ENCODE results near the gene ARHGAP26.

ARHGAP26 gene

DNA sequence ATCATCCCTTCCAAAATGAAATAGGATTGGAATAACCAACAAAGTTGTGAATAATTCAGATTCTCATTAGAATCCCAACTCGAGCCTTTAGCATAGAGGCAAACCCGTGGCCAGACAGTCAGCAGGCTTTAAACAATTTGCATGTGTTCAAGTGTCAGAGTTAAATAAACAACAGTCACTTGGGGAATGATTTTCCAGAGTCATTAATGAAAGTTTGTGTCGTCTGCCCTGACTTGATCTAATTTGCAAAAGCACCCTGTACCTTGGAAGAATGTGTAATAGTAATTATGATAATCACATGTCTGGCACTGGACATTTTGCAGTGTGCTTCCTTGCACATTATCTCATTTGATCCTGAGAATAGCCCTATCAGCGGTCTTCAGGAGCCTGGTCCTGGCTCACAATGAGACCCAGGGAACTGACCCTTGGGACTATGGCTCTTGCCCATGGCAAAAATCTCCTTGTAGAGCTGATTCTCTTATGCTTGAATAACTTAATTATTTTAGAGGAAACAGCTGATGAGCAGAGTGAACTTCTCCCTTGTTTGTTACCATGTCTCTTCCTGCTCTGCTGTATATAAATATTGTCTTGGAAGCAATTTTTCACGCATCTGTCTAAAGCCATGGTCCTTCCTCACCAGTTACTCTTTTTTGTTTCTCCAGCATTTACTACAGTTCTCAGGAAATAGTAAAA is 360.6 kb downstream of the ARHGAP26 start:
- DNase-seq, result no peak

DNA sequence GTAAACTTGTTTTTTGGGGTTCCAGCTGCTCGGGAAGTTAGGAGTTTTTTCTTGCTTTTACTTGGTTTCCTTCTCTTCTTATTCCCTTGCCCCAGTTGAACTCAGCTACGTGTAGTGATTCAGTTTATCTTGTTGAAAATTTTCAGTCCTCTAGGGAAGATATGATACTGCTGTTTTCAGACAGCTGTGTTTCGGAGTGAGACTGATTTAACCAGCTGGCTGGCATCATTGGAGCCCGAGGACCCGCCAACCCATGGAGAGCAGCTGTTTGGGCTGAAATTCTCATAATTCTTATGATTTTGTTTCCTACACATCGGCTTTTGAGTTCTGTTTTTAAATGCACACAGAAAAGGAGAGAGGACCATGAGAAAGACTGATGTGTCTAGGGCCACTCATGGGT is 361.8 kb downstream of the ARHGAP26 start:
- no peak for DNase-seq

DNA sequence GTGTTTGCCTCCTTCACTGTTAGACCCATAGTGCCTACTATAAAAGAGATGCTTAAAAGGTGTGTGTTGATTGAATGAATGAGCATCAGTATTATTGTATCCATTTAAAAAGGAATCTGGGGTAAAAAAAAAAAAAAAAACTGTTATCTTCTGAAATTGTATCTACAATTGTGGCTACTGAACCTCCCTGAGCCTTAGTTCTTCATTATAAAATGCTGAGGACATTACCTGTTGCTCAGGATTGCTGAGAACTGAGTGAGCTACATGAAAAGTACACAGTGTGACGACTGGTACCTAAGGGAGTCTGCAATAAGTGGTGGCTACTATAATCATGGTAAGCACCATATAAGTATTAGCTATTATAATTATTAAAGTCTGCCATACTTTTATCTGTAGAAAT is 362.6 kb downstream of the ARHGAP26 start:
- DNase-seq, result no peak

DNA sequence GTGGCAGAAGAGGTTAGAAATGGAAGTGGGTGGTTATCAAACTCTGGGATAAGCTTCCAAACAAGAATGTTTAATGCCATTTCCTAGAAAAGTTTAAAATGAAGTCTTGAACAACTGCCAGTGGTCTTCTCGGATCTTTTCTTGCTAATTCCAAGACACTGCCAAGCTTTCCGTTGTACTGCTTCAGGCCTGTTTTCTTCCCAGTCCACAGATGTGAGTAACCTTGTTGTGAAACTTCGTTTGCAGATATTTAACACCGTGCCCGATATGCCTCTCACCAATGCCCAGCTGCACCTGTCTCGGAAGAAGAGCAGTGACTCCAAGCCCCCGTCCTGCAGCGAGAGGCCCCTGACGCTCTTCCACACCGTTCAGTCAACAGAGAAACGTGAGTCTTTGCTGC is 363.5 kb downstream of the ARHGAP26 start:
- no peak for DNase-seq

- DNase-seq, result no peak
Measured at GRCh38 chr5:143134269-143134668, 364.1 kb downstream of the ARHGAP26 start.

DNA sequence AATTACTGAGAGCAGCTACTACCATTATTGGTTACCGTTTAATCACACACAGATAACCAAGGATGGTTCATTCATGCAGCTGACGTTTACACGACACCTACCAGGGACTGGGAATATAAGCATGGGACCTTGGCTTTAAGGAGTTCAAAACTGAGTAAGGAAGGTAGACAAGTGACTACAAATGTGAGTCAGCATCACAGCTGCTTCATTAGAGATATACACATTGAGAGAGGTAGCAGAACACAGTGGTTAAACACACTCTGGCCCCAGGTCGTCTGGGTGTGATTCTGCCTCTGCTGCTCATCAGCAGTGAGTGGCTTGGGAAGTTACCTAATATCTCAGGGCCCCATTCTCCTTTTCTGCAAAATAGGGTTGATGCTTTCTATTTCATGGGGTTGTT is 364.7 kb downstream of the ARHGAP26 start:
- no peak for DNase-seq

DNA sequence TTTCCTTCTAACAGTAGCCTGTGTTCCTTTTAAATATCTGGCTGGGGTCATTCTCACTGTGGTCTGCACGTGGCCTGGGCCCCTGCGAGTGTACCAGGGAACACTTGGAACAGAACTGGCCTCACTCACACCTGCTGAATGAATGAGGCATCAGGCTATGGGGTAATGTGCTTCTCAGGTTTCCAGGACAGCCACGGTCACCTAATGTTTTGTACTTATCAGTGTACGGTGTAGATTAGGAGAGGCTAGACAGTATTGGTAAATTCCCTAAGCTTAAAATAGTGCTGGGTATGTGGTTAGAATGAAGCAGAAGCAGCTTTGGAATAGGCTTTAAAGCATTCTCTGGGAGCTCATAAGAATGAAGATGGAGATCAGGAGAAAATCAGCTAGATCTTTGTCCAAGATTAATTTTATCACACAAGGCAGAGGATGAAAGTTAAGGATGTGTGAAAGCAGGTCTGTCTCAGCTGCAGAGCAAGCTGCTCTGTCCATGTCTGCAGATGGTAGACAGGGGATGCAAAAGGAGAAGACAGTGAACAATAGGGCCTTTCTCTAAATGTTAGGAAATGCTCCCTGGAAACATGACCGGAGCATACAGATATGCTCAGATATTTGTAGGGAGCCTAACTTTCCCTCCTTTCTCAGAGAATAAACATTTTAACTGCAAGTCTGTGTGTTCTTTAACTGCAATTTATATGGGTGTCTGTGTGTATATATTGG is 365.8 kb downstream of the ARHGAP26 start:
- no peak for DNase-seq

DNA sequence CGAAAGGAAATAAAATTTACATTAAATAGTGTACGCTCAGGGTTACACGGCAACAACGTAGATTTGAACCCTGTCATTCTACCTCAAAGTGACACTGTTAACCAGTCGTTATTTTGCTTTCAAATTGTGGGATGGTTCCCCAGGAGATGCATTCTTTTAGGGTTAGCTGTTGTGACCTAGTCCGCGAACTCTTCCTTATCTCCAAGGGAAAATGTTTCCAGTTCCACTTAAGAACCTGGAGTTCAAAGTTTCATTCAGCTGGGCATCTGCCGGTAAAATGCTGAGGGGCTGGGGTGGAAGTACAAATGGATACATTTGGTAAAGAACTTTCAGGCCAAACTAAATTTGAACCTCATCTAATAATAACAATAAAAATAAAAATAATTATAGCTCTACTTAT is 368.7 kb downstream of the ARHGAP26 start:
- no peak for DNase-seq

DNA sequence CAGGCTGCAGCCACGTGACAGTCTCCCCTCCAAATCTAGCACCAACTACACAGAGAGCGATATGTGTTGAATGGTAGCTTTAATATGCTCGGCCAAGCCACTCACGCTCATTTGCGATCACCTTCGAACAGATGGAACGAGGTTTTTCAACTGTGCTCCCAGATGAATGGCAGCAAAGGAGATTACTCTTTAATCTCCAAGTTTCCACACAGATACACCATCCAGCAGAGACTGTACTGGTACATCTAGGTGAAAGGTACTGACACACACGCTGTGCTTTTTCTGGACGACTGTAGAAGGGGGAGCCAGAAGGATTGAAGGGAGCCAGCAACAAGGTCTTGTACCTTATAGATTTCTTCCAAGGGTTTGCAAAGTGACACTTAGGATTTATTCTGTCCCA is 369.4 kb downstream of the ARHGAP26 start:
- DNase-seq, result peak; percentile 61 to 87

DNA sequence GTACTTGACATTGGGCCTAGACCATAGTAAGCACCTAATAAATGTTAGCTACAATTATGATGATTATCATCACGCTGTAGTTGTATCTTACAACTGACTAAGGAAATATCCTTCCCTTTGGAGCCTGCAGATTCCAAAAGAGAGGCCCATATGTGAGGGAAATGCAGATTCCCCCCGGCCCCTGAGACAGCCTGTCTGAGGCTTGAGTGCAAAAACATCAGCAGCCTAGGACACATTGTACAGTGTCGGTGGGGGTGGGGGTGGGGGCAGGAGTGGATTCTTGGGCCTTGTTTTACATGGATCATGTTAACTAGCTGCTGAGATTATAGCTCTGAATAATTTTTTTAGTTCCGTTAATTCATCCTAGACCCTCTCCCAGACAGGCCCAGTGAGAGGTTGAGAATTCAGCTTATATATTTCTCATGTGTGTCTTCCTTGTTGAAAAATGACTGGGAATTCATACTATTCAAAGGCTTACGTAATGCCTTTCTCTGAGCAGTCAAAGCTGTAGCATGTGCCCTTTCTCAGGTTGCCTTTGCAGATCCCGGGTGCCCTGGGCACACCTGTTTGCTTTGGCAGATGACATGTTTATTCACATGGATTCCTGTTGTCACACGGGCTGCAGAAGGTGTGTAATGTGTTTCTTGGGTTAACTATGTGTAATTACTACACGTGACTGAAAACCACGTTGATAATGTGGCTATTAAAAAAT is 370.5 kb downstream of the ARHGAP26 start:
- DNase-seq, result no peak

GRCh38 chr5:143141652-143142051 is 371.5 kb downstream of the ARHGAP26 start:
- no peak for DNase-seq

GRCh38 chr5:143142596-143143435 is 372.6 kb downstream of the ARHGAP26 start:
- DNase-seq, result no peak

GRCh38 chr5:143143973-143144372 is 373.8 kb downstream of the ARHGAP26 start:
- DNase-seq, result no peak

- no peak for DNase-seq
Measured at GRCh38 chr5:143145243-143146160, 375.3 kb downstream of the ARHGAP26 start.

GRCh38 chr5:143146161-143146560 is 376.0 kb downstream of the ARHGAP26 start:
- no peak for DNase-seq

GRCh38 chr5:143147383-143147782 is 377.2 kb downstream of the ARHGAP26 start:
- DNase-seq, result no peak

- DNase-seq, result no peak
Measured at GRCh38 chr5:143147902-143148301, 377.7 kb downstream of the ARHGAP26 start.

DNA sequence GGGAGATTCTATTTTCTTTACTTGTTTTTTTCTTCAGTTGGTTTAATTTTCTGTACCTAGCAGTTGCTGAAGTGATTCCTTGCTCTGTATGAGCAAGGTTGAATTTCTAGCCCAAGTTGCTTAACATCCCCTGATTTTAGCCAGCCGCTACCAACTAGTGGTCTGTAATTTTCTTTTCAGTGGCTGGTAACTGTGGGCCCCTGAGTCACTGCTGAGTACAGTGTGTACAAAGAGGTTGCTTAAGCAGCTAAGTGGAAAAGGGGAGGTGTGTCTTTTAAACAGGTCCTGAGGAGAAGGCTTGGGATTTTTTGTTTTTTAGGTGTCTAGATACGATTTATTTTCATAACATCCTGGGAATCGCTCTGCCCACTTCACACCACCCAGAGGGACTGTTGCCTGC is 378.6 kb downstream of the ARHGAP26 start:
- DNase-seq, result no peak

DNA sequence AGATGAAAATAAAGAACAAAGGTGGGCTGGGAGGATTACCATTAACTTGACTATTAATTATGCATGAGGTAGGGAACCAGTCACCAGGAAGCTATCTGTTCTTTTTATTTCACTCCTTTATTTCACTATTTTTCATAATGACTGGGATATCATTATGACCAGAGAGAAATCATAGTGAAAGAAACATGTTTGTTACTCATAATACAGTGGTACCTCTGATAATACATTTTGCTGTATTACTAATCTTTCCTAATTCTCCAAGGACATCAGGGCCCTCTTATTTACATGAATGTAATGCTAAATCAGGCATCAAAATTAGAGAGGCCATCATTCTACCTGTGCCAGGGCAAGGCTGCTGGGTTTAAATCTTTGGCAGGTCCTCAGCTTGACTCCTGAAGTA is 379.6 kb downstream of the ARHGAP26 start:
- no peak for DNase-seq

DNA sequence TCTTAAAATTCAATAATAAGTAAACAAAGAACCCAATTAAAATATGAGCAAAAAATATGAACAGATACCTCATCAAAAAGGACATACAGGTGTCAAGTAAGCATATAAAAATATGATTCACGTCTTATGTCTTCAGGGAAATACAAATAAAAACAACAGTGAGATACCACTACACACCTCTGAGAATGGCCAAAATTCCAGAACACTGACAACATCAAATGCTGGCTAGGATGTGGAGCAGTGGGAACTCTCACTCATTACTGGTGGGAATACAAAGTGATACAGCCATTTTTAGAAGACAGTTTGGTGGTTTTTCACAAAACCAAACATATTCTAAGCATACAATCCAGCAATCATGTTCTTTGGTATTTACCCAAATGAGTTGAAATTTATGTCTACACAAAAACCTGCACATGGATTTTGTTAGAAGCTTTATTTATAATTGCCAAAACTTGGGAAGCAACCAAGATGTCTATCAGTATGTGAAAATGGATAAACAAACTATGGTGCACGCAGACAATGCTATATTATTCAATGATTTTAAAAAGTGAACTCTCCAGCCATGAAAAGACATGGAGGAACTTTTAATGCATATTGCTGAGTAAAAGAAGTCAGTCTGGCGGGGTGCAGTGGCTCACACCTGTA is 381.0 kb downstream of the ARHGAP26 start:
- DNase-seq, result no peak

DNA sequence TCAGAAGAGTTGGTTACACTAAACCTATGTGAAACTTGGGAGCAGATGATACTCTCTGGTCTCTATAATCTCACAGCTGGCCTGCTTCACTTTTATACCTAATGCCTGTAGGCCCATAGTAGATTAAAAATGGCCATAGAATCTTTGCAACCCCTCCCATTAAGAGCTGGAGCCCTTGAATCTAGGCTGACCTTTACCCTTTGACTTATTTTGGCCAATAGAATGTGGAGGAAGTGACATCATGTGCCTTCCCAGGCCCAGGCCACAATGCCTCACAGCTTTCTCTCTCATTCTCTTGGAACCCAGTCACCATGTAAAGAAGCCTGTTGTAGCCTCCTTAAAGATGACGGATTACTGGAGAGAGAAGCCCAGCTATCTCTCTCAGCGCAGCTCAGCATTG is 382.3 kb downstream of the ARHGAP26 start:
- no peak for DNase-seq

All from NCI-H524 (cell line).